AG08395 (cell line): Measurements from ENCODE around the gene EP400.

Source experiments
- DNase-seq: peaks from one replicate; pipeline ENCODE4 v3.0.0; 2012; ENCODE audit warnings: mixed read lengths, low spot score

The EP400 gene

GRCh38 chr12:131927110-131928079 is 22.3 kb upstream of the EP400 start:
- DNase-seq, result no peak

- DNase-seq, result no peak
These were observed 21.5 kb upstream of the EP400 start for GRCh38 chr12:131928080-131928710.

- DNase-seq, result peak; percentile 99
These were observed 20.8 kb upstream of the EP400 start, which contains the start of gene PUS1 for GRCh38 chr12:131928711-131929580. PUS1 (plus strand) TSS chr12:131929276; CDS start chr12:131929723, 447 bp downstream.

GRCh38 chr12:131929581-131930456 is 19.9 kb upstream of the EP400 start:
- peak; percentile 31 for DNase-seq

- no peak for DNase-seq
These were observed 19.2 kb upstream of the EP400 start for GRCh38 chr12:131930510-131930909.

- DNase-seq, result no peak
These were observed 16.4 kb upstream of the EP400 start for GRCh38 chr12:131933387-131933786.

- DNase-seq, result no peak
These were observed 15.2 kb upstream of the EP400 start for GRCh38 chr12:131934535-131934934.

GRCh38 chr12:131938082-131938481 is 11.7 kb upstream of the EP400 start:
- DNase-seq, result no peak

- no peak for DNase-seq
These were observed 10.7 kb upstream of the EP400 start for GRCh38 chr12:131939007-131939406.

- no peak for DNase-seq
These were observed 9.6 kb upstream of the EP400 start for GRCh38 chr12:131940141-131940547.

- DNase-seq, result no peak
These were observed 8.4 kb upstream of the EP400 start for GRCh38 chr12:131941116-131941986.

- DNase-seq, result no peak
These were observed 7.8 kb upstream of the EP400 start for GRCh38 chr12:131941987-131942341.

GRCh38 chr12:131942671-131943070 is 7.1 kb upstream of the EP400 start:
- DNase-seq, result no peak

- no peak for DNase-seq
These were observed 6.4 kb upstream of the EP400 start for GRCh38 chr12:131943389-131943788.

GRCh38 chr12:131943876-131944275 is 5.9 kb upstream of the EP400 start:
- DNase-seq, result no peak

- DNase-seq, result no peak
These were observed 5.0 kb upstream of the EP400 start for GRCh38 chr12:131944601-131945251.

- DNase-seq, result no peak
These were observed 3.0 kb upstream of the EP400 start for GRCh38 chr12:131946757-131947156.

- DNase-seq, result no peak
These were observed 2.2 kb upstream of the EP400 start for GRCh38 chr12:131947482-131948027.

- no peak for DNase-seq
These were observed 1.5 kb upstream of the EP400 start for GRCh38 chr12:131948166-131948712.
